Astrocyte (in vitro differentiated cells and primary cell): Measurements from ENCODE around the gene ELMO1. TPM values are rescaled to one million over a fixed set of nuclear protein-coding genes. Genes with fewer than 3 reads are reported as not detected.

Experiments
- DNase-seq: peaks from one replicate; pipeline ENCODE4 v3.0.0-alpha.2; 2010; ENCODE audit warnings: low read depth
- FAIRE-seq: peaks from 2 replicates; lab custom pipeline; 2011; peaks lifted over from hg19 to GRCh38; lab: Jason Lieb, UNC
- H2AFZ ChIP-seq: 2 replicates; pipeline ENCODE4 v1.6.0; 2012; ENCODE audit warnings: low read depth, low read length, inconsistent platforms
- H3K27ac ChIP-seq: 2 replicates; pipeline ENCODE4 v1.5.1; 2011; ENCODE audit warnings: low read depth, low read length, inconsistent platforms
- H3K27me3 ChIP-seq: 2 replicates; pipeline ENCODE4 v1.6.0; 2011; ENCODE audit warnings: low read length, inconsistent platforms; ENCODE audit not compliant: insufficient read depth
- H3K36me3 ChIP-seq: 2 replicates; pipeline ENCODE4 v1.5.1; 2011; ENCODE audit warnings: low read length, inconsistent platforms; ENCODE audit not compliant: insufficient read depth
- H3K4me1 ChIP-seq: 2 replicates; pipeline ENCODE4 v1.5.1; 2011; ENCODE audit warnings: low read length, inconsistent platforms; ENCODE audit not compliant: insufficient read depth
- H3K4me2 ChIP-seq: 2 replicates; pipeline ENCODE4 v1.6.0; 2012; ENCODE audit warnings: low read length, inconsistent platforms
- H3K4me3 ChIP-seq: 2 replicates; pipeline ENCODE4 v1.5.1; 2011; ENCODE audit warnings: low read depth, mild to moderate bottlenecking, low read length, inconsistent platforms; ENCODE audit not compliant: insufficient read depth
- H3K79me2 ChIP-seq: 2 replicates; pipeline ENCODE4 v1.6.0; 2012; ENCODE audit warnings: mild to moderate bottlenecking, low read length, inconsistent platforms; ENCODE audit not compliant: insufficient read depth
- H3K9ac ChIP-seq: 2 replicates; pipeline ENCODE4 v1.6.0; 2012; ENCODE audit warnings: mild to moderate bottlenecking, low read length, inconsistent platforms
- H3K9me3 ChIP-seq: 2 replicates; pipeline ENCODE4 v1.5.1; 2012; ENCODE audit warnings: low read depth, mild to moderate bottlenecking, low read length, inconsistent platforms; ENCODE audit not compliant: insufficient read depth
- H4K20me1 ChIP-seq: 2 replicates; pipeline ENCODE4 v1.6.0; 2012; ENCODE audit warnings: low read length, inconsistent platforms; ENCODE audit not compliant: insufficient read depth
- H3K27ac Mint-ChIP-seq: one replicate; pipeline ENCODE4 v1.8.0; 2021; ENCODE audit warnings: mild to moderate bottlenecking, mixed read lengths; ENCODE audit not compliant: unreplicated experiment
- H3K27me3 Mint-ChIP-seq: one replicate; pipeline ENCODE4 v1.8.0; 2021; ENCODE audit warnings: low read depth, mixed read lengths; ENCODE audit not compliant: unreplicated experiment
- H3K36me3 Mint-ChIP-seq: one replicate; pipeline ENCODE4 v1.8.0; 2021; ENCODE audit warnings: low read depth, mixed read lengths; ENCODE audit not compliant: unreplicated experiment
- H3K4me1 Mint-ChIP-seq: one replicate; pipeline ENCODE4 v1.8.0; 2021; ENCODE audit warnings: low read depth, mixed read lengths; ENCODE audit not compliant: unreplicated experiment
- H3K4me3 Mint-ChIP-seq: one replicate; pipeline ENCODE4 v1.8.0; 2021; ENCODE audit warnings: mild to moderate bottlenecking, moderate library complexity, mixed read lengths; ENCODE audit not compliant: unreplicated experiment
- H3K9me3 Mint-ChIP-seq: one replicate; pipeline ENCODE4 v1.8.0; 2021; ENCODE audit warnings: mild to moderate bottlenecking, mixed read lengths; ENCODE audit not compliant: unreplicated experiment
- CTCF ChIP-seq: IDR thresholded peaks from 2 replicates; pipeline ENCODE4 v1.5.1; 2011; ENCODE audit warnings: low read depth, mild to moderate bottlenecking, inconsistent platforms, low read length, moderate library complexity; ENCODE audit not compliant: insufficient read depth
- EZH2 ChIP-seq: IDR thresholded peaks from 2 replicates; pipeline ENCODE4 v1.6.1; 2012; ENCODE audit warnings: mild to moderate bottlenecking, low read length, inconsistent platforms; ENCODE audit not compliant: insufficient read depth
- total RNA-seq: library from RNA; stranded (reverse); gene quantifications from 2 replicates; pipeline ENCODE4 v1.2.1, GENCODE V29; 2021

Gene ELMO1
- total RNA-seq, 1 donor from 2014 or later, result 20.4 TPM

- no peak overlapping the region for H3K27ac Mint-ChIP-seq
- Histone ChIP-seq H3K4me3 (no peak overlapping the region), H2AFZ (no peak overlapping the region), H3K9ac (no peak overlapping the region), H3K27me3 (no peaks in the 10 kb centered on the region), H3K9me3 (no peaks in the 10 kb centered on the region), H4K20me1 (no peaks in the 10 kb centered on the region), H3K4me1 (no peaks in the 10 kb centered on the region), H3K36me3 (no peaks in the 10 kb centered on the region), H3K27ac (no peak overlapping the region), H3K4me2 (no peak overlapping the region), H3K79me2 (no peaks in the 10 kb centered on the region)
- no peak for FAIRE-seq
- TF ChIP-seq EZH2, result no peak
- TF ChIP-seq CTCF, result no peak
- H3K4me3 Mint-ChIP-seq, result no peak overlapping the region
- H3K27me3 Mint-ChIP-seq, result peaks cover 8% of the 10 kb centered on the region
- H3K36me3 Mint-ChIP-seq, result no peaks in the 10 kb centered on the region
- peaks cover 4% of the 10 kb centered on the region for H3K9me3 Mint-ChIP-seq
- no peak for DNase-seq
- no peaks in the 10 kb centered on the region for H3K4me1 Mint-ChIP-seq
Measured at GRCh38 chr7:36827726-36828703, 620.6 kb downstream of the ELMO1 start.

- Histone ChIP-seq H3K27me3 (no peaks in the 10 kb centered on the region), H3K9ac (no peak overlapping the region), H3K4me2 (no peak overlapping the region), H3K36me3 (no peaks in the 10 kb centered on the region), H3K4me3 (no peak overlapping the region), H2AFZ (no peak overlapping the region), H3K27ac (no peak overlapping the region), H4K20me1 (no peaks in the 10 kb centered on the region), H3K4me1 (no peaks in the 10 kb centered on the region), H3K79me2 (no peaks in the 10 kb centered on the region), H3K9me3 (no peaks in the 10 kb centered on the region)
- Mint-ChIP-seq H3K27ac (no peak overlapping the region), H3K9me3 (no peaks in the 10 kb centered on the region), H3K4me3 (no peak overlapping the region), H3K4me1 (no peaks in the 10 kb centered on the region), H3K36me3 (no peaks in the 10 kb centered on the region), H3K27me3 (peaks cover 8% of the 10 kb centered on the region)
- TF ChIP-seq CTCF (no peak), EZH2 (no peak)
- DNase-seq, result no peak
- FAIRE-seq, result no peak
Measured at GRCh38 chr7:36825501-36825900, 623.2 kb downstream of the ELMO1 start.

GRCh38 chr7:36823353-36823752 is 625.3 kb downstream of the ELMO1 start:
- H3K27me3 Mint-ChIP-seq, result peaks cover 5% of the 10 kb centered on the region
- DNase-seq (no peak), FAIRE-seq (no peak)
- no peak overlapping the region for H2AFZ ChIP-seq
- no peak overlapping the region for H3K27ac ChIP-seq
- H3K4me1 ChIP-seq, result no peaks in the 10 kb centered on the region
- H4K20me1 ChIP-seq, result no peaks in the 10 kb centered on the region
- no peaks in the 10 kb centered on the region for H3K36me3 Mint-ChIP-seq
- no peak overlapping the region for H3K4me2 ChIP-seq
- H3K4me3 ChIP-seq, result no peak overlapping the region
- no peaks in the 10 kb centered on the region for H3K79me2 ChIP-seq
- no peak overlapping the region for H3K27ac Mint-ChIP-seq
- TF ChIP-seq EZH2 (no peak), CTCF (no peak)
- no peak overlapping the region for H3K4me3 Mint-ChIP-seq
- no peaks in the 10 kb centered on the region for H3K9me3 ChIP-seq
- no peaks in the 10 kb centered on the region for H3K27me3 ChIP-seq
- no peak overlapping the region for H3K9ac ChIP-seq
- H3K4me1 Mint-ChIP-seq, result no peaks in the 10 kb centered on the region
- H3K36me3 ChIP-seq, result no peaks in the 10 kb centered on the region
- no peaks in the 10 kb centered on the region for H3K9me3 Mint-ChIP-seq
